Glomerular endothelial cell (primary cell): Measurements from ENCODE around the gene MAPKBP1. TPM values are rescaled to one million over a fixed set of nuclear protein-coding genes. Genes with fewer than 3 reads are reported as not detected.
A peak's percentile ranks its signal among the peaks of the same experiment; 100 is the strongest.

ENCODE experiments used
- DNase-seq: peaks from one replicate; pipeline ENCODE4 v3.0.0-alpha.2; 2011; ENCODE audit warnings: low read depth, low spot score; ENCODE audit errors: extremely low read depth
- total RNA-seq: library from RNA; depleted of rRNA; stranded (reverse); fragments of >200 nt; gene quantifications from 2 replicates; pipeline ENCODE4 v1.2.3, GENCODE V29; 2015

Gene MAPKBP1
- total RNA-seq, 1 donor from 2014 or later = 27.4 TPM

DNA sequence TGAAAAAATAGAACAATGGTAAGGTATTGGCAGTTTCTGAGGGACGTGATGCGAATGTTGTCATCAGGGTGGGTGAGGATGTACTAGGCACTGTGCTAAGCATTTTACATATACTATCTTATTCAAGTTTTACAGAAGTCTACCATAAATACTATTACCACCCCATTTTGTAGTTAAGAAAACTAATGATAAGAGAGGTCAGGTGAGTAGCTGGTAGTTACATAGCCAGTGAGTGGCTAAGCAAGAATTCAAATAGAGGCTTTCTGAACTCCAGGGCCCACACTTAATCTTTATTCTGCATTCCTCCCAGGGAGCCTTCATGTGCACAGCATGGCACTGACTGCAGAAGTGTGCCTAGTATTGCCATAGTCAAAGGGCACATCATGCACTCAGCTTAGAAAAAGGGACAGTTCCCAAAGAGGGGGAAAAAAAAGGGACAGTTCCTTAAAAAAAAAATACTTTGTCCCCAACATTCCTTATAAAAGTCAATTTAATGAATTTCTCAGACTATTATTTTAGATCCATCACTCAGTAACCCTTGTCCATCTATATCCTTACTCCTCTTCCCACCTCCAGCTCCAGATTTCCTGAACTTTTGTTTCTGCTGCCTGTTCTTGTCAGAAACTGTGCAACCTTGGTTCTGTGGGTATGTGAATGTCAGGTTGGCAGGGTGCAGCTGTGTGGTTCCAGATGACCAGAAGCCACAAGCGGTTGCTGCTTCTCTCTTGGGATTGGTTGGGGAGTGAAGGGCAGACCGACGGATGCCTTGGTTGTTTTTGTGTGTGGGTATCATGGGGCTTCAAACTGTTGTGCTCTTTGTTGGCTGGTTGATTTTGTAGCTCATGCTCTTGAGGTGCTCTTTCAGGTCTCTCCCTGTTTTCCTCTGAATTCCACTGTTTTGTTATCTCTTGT lies 8.3 kb downstream of the MAPKBP1 start:
- DNase-seq = no peak

GRCh38 chr15:41783296-41783695 lies 9.0 kb downstream of the MAPKBP1 start:
- no peak for DNase-seq

DNA sequence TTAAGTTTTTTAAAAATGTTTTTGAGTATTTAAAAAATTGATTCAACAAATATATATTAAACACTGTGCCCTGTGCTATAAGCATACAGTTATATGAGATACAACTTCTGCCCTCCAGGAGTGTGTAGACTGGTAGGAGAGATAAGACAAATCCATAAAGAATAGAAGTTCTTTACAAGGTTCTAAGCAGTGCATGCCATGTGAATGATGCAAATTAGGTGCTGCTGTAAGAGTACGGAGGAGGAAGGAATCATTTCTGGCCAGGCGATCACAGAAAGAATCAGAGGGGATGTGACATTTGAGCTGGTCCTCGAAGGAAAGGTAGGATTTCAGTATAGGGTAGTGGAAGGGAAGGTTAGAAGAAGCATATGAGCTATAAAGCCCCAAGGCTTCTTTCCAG lies 14.0 kb downstream of the MAPKBP1 start:
- DNase-seq = no peak

DNA sequence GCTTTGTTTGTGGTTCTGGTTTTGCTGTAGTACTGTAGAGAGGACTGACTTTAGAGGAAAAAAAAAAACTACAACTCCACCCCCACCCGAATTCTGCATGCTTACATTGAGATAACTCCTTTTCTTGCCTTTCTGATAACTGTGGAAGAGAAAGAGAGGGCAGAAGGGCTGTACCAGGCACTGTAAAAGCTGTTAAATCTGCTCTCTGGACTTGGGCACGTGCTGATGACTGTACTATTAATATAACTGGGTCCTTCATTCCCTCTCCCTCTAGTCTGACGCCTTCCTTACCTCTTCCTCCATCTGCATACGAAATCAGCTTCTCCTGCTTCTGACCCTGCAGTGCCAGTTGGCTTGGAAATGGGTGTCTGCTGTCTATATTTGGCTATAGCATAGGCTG lies 15.0 kb downstream of the MAPKBP1 start:
- DNase-seq = no peak

DNA sequence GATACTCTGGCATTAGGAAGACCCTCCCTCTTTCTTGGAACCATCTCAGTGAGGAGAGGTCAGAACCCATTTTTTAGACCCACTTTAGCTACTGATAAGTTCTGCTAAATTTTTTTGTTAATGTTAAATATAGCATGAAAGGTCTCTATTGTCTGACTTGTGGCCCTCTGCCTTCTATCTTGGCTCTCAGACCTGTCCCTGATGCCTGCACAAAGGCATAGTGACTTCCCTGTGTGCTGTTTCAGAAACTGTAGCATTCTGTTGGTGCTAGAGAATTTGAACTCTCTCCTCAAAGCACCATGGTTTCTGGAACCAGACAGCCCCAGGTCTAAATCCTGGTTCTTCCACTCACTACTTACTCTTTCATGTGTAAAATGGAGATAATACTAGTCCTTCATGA lies 15.4 kb downstream of the MAPKBP1 start:
- DNase-seq = no peak

- no peak for DNase-seq
Measured at GRCh38 chr15:41790169-41790568, 15.9 kb downstream of the MAPKBP1 start.

DNA sequence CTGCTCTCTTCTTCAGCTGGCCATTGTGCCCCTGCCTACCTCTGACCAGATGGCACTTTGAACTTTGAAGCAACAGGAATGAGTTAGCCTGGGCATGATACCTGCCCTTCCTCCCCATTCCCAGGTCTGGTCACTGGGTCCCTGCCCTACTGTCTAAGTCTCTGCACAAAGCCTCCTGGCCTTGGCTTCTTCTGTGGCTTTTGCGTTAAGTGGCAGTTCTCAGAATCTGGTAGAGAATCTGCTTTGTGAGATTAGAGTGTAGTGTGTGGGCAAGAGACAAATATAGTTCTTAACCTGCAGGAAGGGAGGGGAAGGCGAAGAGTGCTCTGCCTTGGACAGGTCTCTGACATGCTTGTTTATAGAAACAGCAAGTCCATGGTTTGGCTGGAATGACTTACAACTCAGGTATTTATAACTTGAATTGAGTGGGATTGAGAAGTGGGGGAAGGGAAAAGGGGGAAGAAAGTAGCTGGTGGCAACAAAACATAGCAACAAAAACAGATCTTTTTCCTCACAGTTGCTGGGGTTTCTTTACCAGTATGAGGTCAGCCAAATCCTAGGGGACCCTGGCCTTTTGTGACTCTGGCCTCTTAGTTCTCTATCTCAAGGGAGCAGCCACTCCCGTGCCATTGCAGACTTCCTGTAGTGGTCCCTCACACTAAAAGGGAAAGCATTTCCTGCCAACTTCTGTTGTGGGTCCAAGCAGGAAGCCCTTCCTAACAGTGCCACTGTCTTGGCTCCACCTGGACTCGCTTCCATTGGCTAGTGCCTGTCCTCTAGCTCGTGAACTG lies 16.7 kb downstream of the MAPKBP1 start:
- DNase-seq = peak; percentile 83

DNA sequence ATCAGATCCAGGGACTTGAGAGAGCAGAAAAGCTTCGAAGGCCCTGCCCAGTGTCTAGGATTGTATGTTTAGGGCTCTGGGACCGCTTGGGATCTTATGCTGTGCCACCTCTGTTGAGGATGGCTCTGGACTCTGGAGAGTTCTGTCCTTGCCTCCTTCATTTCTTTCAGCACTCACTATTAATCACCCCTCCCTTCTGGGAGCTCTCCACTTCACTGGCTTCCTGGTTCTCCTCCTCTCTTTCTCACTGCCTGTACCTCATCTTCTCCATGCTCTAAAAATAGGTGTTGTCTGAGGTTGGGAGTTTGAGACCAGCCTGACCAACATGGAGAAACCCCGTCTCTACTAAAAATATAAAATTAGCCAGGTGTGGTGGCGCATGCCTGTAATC lies 17.3 kb downstream of the MAPKBP1 start:
- DNase-seq = no peak

GRCh38 chr15:41792000-41792637 lies 17.8 kb downstream of the MAPKBP1 start:
- DNase-seq = no peak

- DNase-seq = no peak
Measured at GRCh38 chr15:41794081-41794480, 19.8 kb downstream of the MAPKBP1 start.

DNA sequence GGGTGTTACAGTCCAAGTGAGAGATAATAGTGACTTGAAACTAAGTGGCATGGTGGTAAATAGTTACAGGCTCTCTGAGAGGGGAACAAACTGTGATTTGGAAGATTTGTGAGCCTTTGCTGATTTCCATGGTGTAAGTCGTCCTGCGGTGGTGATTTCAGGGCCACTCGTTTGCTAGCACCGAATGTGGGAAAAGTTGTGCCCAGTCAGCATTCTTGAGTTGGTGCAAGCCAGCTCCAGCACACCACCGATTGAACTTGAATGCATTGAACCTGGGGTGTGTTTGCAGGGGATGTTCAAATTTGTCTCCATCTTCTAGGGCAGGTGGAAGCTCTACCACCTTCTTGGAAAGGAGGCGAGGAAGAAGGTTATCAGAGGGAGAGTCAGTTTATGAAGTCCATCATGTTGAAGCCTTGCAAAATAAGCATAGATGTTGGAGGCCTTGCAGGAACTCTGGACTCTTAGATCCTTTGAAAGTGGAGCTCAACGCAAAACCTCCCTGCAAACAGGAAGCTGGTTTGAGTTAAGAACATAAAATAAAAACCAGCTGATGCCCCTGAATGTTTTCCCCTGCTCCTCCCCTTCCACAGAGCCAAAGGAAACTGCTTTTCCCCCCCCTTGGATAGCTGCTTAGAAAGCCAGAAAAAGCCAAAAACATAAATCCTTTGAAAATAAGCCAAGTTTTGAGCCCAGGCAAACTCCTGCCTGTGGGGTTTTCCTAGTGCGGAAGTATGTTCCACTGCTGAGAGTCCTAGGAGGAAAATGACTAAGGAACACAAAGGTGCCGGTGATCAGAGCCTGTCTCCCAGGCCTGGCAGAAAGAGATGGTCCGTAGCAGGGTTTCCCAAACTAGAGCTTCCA lies 21.9 kb downstream of the MAPKBP1 start:
- DNase-seq = no peak

DNA sequence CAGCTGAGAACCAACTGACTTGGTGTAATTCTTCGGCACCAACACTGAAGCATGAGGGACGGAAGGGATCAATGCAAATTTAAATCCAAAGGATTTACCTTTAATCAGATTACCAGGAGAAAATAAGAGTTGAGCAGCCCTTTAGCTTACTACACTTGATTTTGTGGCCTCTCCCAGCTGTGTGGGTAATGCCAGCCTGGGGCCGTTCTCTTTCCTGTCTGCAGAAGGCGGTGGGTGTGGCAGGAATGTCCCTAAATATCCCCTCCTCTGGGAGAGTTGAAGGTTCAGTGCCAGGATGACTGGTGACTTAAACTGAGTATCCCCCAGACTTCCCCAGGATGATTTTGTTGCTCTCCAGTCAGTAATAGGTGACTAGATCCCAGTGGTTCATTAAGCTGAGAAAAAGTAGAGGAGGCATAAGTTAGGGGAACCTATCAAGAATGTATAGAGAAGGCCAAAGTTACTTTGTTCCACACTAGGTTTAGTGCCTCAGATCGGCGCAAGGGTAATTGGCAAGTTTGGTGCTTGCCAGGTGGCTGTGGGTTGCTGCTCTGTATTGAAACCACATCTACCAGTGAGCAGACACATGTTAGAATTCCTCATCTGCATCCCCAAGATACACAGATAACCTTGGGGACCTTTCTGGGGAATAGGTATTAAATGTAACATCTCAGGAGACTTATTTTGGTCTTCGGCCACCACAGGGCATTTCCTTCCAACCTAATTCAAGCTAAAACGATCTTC lies 23.1 kb downstream of the MAPKBP1 start:
- no peak for DNase-seq

DNA sequence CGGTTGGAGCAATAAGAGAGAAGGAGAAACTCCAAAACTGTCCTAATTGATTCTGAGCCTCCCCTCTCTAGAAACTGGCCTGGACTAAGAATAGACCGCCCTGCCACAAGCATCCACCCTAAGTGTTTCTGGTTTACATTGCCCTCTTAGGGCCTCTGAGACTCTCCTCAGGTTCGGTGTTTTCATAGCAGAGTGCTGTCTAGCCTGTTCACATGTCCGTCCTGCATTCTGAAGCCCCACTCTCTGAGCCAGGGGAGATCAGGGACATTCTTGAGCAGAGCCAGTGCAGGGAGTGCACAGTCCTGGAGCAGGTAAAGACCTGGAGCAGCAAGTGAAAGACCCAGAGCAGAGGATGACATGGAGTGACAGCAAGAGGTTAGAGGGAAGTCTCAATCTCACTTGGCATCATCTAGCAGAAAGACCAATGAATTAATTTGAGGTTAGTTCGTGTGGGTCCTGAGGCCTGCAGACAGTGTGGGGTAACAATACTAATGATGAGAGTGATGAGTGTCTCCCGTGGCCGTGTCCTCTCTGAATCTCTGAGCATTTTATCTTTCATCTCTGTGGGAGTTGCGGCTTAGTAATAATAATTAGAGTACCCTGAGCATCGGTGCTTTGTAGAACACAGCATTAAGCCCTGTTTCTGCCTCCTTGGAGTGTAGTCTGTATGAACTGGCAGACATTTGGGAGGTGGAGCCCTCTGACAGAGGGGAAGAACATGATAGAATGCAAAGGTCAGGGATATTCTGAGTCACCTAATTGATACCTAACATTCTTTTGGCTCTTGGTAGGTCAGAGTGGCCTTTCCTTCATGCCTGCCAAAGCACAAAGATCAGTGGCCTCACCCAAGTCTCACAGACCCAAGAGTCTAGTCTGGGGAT lies 24.6 kb downstream of the MAPKBP1 start:
- DNase-seq = no peak

DNA sequence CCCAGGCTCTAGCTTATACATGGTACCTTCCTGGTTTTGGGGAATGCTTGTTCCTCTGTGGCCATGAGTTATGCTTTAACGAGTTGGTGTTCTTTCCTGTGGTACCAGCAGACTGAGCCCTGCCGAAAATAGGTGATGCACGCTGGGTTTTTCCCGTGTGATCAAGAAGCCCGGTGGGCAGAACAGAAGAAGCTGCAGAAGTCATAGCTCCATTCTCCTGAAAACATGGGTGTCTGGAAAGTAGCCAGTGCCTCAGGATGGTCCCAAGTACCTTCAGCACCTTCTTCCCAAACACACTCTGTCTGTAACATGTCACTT lies 25.2 kb downstream of the MAPKBP1 start:
- no peak for DNase-seq

DNA sequence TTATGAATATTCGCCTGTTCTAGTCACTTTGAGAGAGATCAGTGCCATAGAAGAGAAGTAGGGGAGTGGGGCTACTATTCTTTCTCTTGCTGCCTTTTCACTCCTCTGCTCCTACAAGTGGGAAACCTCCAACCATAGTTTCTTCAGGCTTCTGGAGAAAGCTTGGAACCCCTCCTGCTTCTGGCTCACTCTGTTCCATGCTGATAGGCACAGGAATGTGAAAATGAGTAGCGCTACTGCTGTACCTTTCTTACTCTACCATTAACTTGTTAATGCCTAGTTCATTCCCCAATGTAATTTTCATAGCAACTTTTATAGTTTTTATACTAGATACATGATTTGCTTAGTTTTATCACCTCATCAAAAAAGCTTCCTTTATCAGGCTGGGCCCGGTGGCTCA lies 26.9 kb downstream of the MAPKBP1 start:
- no peak for DNase-seq

DNA sequence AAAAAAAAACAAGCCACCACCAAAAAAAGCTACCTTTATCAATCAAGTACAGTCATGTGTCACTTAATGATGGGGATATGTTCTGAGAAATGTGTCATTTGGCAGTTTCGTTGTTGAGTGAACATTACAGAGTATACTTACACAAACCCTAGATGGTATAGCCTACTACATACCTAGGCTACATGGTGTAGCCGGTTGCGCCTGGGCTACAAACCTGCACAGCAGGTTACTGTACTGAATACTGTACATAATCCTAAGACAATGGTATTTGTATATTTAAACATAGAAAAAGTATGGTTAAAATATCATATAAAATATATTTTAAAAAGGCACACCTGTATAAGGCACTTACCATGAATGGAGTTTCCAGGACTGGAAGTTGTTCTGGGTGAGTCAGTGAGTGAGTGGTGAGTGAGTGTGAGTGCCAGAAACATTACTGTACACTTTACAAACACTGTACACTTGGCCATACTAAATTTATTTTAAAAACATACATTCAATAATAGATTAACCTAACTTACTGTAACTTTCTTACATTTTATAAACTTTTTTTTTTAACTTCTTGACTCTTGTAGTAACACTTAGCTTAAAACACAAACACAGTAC lies 27.7 kb downstream of the MAPKBP1 start:
- no peak for DNase-seq

DNA sequence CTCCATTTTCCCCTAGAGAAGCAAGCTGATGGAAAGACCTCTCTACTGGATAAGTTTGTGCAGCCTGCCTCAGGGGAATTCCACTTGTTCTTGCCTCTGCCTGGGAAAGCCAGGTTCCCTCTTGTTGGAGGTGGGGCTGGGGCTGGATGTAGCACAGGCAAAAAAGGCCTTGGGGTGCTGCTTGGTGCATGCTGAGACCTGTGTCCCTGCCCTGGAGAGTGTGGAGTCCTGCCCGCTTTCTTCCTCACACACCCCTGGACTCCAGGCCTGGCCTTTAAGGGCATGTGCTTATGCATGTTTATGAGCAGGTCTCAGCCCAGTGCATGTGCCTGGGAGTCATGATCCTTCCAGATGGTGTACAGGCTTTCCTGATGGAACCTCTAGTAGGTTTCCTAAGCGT lies 30.1 kb downstream of the MAPKBP1 start:
- no peak for DNase-seq

GRCh38 chr15:41804916-41805666 lies 30.8 kb downstream of the MAPKBP1 start:
- DNase-seq = no peak
